Keratinocyte (primary cell): ENCODE data around the gene FAM107B. TPM values are rescaled to one million over a fixed set of nuclear protein-coding genes. Genes with fewer than 3 reads are reported as not detected.

Experiments used
- DNase-seq: peaks from one replicate; pipeline ENCODE4 v3.0.0-alpha.2; 2011; ENCODE audit warnings: low read depth, missing footprints, low spot score
- FAIRE-seq: peaks from 2 replicates; lab custom pipeline; 2011; peaks lifted over from hg19 to GRCh38; lab: Jason Lieb, UNC
- H2AFZ ChIP-seq: 2 replicates; pipeline ENCODE4 v1.6.0; 2012; ENCODE audit warnings: low read length, control low read depth, inconsistent platforms; ENCODE audit not compliant: control insufficient read depth
- H3K27ac ChIP-seq: 2 replicates; pipeline ENCODE4 v1.5.1; 2011; ENCODE audit warnings: low read length; ENCODE audit not compliant: control insufficient read depth, insufficient read depth
- H3K27me3 ChIP-seq: 3 replicates; pipeline ENCODE4 v1.6.0; 2011; ENCODE audit warnings: low read length; ENCODE audit not compliant: control insufficient read depth, insufficient read depth; ENCODE audit errors: extremely low read depth
- H3K36me3 ChIP-seq, 2 experiments: 2 replicates in 1 of 2; 3 replicates in 1 of 2; pipeline ENCODE4 v1.5.1; 2011; ENCODE audit warnings: low read length in 2 of 2, mild to moderate bottlenecking in 1 of 2; ENCODE audit not compliant: control insufficient read depth in 2 of 2, insufficient read depth in 2 of 2; ENCODE audit errors: extremely low read depth in 1 of 2
- H3K4me1 ChIP-seq: 3 replicates; pipeline ENCODE4 v1.5.1; 2011; ENCODE audit warnings: low read length; ENCODE audit not compliant: control insufficient read depth, insufficient read depth; ENCODE audit errors: extremely low read depth
- H3K4me2 ChIP-seq: 3 replicates; pipeline ENCODE4 v1.6.0; 2011; ENCODE audit warnings: low read depth, low read length; ENCODE audit not compliant: control insufficient read depth, insufficient read depth; ENCODE audit errors: extremely low read depth
- H3K4me3 ChIP-seq, 3 experiments: fragments of 200-600 bp in 1 of 3; sonication (generic) in 1 of 3; 2 replicates in 2 of 3; 3 replicates in 1 of 3; pipeline ENCODE4 v1.5.1; 2011 to 2016; ENCODE audit warnings: low read length in 3 of 3, mild to moderate bottlenecking in 3 of 3, control low read depth in 2 of 3, inconsistent platforms in 1 of 3, low read depth in 1 of 3, mixed read lengths in 1 of 3, mixed run types in 1 of 3, moderate library complexity in 1 of 3; ENCODE audit not compliant: control insufficient read depth in 2 of 3, insufficient read depth in 2 of 3; ENCODE audit errors: extremely low read depth in 1 of 3
- H3K79me2 ChIP-seq: 2 replicates; pipeline ENCODE4 v1.6.0; 2012; ENCODE audit warnings: low read length; ENCODE audit not compliant: control insufficient read depth, insufficient read depth
- H3K9ac ChIP-seq: 3 replicates; pipeline ENCODE4 v1.6.0; 2011; ENCODE audit warnings: low read length; ENCODE audit not compliant: control insufficient read depth, insufficient read depth; ENCODE audit errors: extremely low read depth
- H3K9me1 ChIP-seq: 3 replicates; pipeline ENCODE4 v1.6.0; 2011; ENCODE audit warnings: low read length; ENCODE audit not compliant: control insufficient read depth, insufficient read depth; ENCODE audit errors: extremely low read depth
- H3K9me3 ChIP-seq: 2 replicates; pipeline ENCODE4 v1.5.1; 2012; ENCODE audit warnings: low read depth, low read length; ENCODE audit not compliant: control insufficient read depth
- H4K20me1 ChIP-seq: 3 replicates; pipeline ENCODE4 v1.6.0; 2011; ENCODE audit warnings: low read length; ENCODE audit not compliant: control insufficient read depth, insufficient read depth; ENCODE audit errors: extremely low read depth
- CTCF ChIP-seq, 3 experiments: IDR thresholded peaks in 1 of 3; conservative IDR thresholded peaks in 1 of 3; optimal IDR thresholded peaks in 1 of 3; 2 replicates in 2 of 3; 3 replicates in 1 of 3; pipeline versions ENCODE3 to v1.5.1; 2011; ENCODE audit warnings: low read length in 3 of 3, mild to moderate bottlenecking in 3 of 3, moderate library complexity in 2 of 3, control low read depth in 1 of 3, inconsistent platforms in 1 of 3; ENCODE audit not compliant: insufficient read depth in 2 of 3; ENCODE audit errors: extremely low read depth in 1 of 3
- EZH2 ChIP-seq: IDR thresholded peaks from one replicate; pipeline ENCODE4 v1.6.1; 2012; ENCODE audit warnings: inconsistent platforms, mild to moderate bottlenecking, low read length, moderate library complexity
- dilution Hi-C: fragments of 300-500 bp; cut with MboI; formaldehyde crosslinking; loops from one replicate; pipeline ENCODE4 v1.7.0; 2020; ENCODE audit warnings: low sequenced_read_pairs; ENCODE audit not compliant: extremely low pct_ligation_motif_present
- polyA plus RNA-seq, 5 experiments: library from polyadenylated mRNA; depleted of rRNA in 3 of 5; stranded (reverse) in 3 of 5; stranded (forward) in 1 of 5; unstranded in 1 of 5; fragments of >200 nt; gene quantifications; 1 replicate in 1 of 5; 2 replicates in 3 of 5; 3 replicates in 1 of 5; pipeline versions ENCODE4 v1.2.1 to v1.2.3, GENCODE V29; 2011 to 2012; ENCODE audit warnings: missing spikeins in 2 of 5, low read depth in 1 of 5, low replicate concordance in 1 of 5

The FAM107B gene
- polyA plus RNA-seq, 1 donor (not counting 4 experiments of a cell fraction or from before 2014, with no cell fraction given): 8.7 TPM

GRCh38 chr10:14654821-14655382 lies 119.8 kb downstream of the FAM107B start:
- no peak for FAIRE-seq
- peaks cover 42% of the 10 kb centered on the region for H3K4me1 ChIP-seq
- no peak overlapping the region for H2AFZ ChIP-seq
- H3K4me2 ChIP-seq: no peak overlapping the region
- DNase-seq: no peak
- no peak overlapping the region for H3K27ac ChIP-seq
- dilution Hi-C loops: no loop called here
- no peak overlapping the region for H3K9ac ChIP-seq
- no peaks in the 10 kb centered on the region for H3K27me3 ChIP-seq
- no peaks in the 10 kb centered on the region for H3K9me3 ChIP-seq
- no peaks in the 10 kb centered on the region for H4K20me1 ChIP-seq
- no peaks in the 10 kb centered on the region for H3K36me3 ChIP-seq
- H3K9me1 ChIP-seq: no peaks in the 10 kb centered on the region
- TF ChIP-seq EZH2: no peak
- TF ChIP-seq CTCF (optimal IDR thresholded peaks at IDR 0.05 in 1 of 3, IDR thresholded peaks at IDR 0.05 in 1 of 3, conservative IDR thresholded peaks at IDR 0.05 in 1 of 3; ENCODE audit: extremely low read depth in 1 of 3, insufficient read depth in 2 of 3, low read length in 3 of 3): no peak
- no peak overlapping the region for H3K4me3 ChIP-seq
- no peaks in the 10 kb centered on the region for H3K79me2 ChIP-seq

GRCh38 chr10:14653271-14654161 lies 121.2 kb downstream of the FAM107B start:
- peak overlapping the region; percentile 74 for H3K4me2 ChIP-seq
- peaks cover 47% of the 10 kb centered on the region for H3K4me1 ChIP-seq
- no peaks in the 10 kb centered on the region for H3K27me3 ChIP-seq
- dilution Hi-C loops: no loop called here
- H3K36me3 ChIP-seq: no peaks in the 10 kb centered on the region
- peak overlapping the region; percentile 82 for H3K27ac ChIP-seq
- H3K79me2 ChIP-seq: no peaks in the 10 kb centered on the region
- peak overlapping the region; percentile 57 for H2AFZ ChIP-seq
- no peaks in the 10 kb centered on the region for H3K9me3 ChIP-seq
- H3K9me1 ChIP-seq: no peaks in the 10 kb centered on the region
- peak overlapping the region in 1 of 3 experiments; percentile 40 for H3K4me3 ChIP-seq
- DNase-seq (peak; percentile 59), FAIRE-seq (no peak)
- no peak for TF ChIP-seq CTCF (optimal IDR thresholded peaks at IDR 0.05 in 1 of 3, IDR thresholded peaks at IDR 0.05 in 1 of 3, conservative IDR thresholded peaks at IDR 0.05 in 1 of 3; ENCODE audit: extremely low read depth in 1 of 3, insufficient read depth in 2 of 3, low read length in 3 of 3)
- TF ChIP-seq EZH2: no peak
- peak overlapping the region; percentile 51 for H3K9ac ChIP-seq
- no peaks in the 10 kb centered on the region for H4K20me1 ChIP-seq
